Breast epithelium (tissue), 4 donors: Measurements from ENCODE around the gene BAD. TPM values are rescaled to one million over a fixed set of nuclear protein-coding genes. Genes with fewer than 3 reads are reported as not detected.

Source experiments
- DNase-seq, 2 donors: peaks; one replicate each; pipeline ENCODE4 v3.0.0-alpha.2; 2019; ENCODE audit warnings: low spot score in 2 of 2
- H3K27ac ChIP-seq, 2 donors: fragments of 200-600 bp; sonication (generic) in 1 of 2; one replicate each; pipeline ENCODE4 v1.5.1; 2016 to 2019; ENCODE audit warnings: mild to moderate bottlenecking in 1 of 2
- H3K27me3 ChIP-seq, 2 donors: fragments of 200-600 bp; sonication (generic) in 1 of 2; one replicate each; pipeline versions ENCODE4 v1.5.1 to v1.6.0; 2017 to 2019; ENCODE audit warnings: control low read depth in 1 of 2, mild to moderate bottlenecking in 1 of 2
- H3K36me3 ChIP-seq: fragments of 200-600 bp; one replicate; pipeline ENCODE4 v1.5.1; 2019
- H3K4me1 ChIP-seq, 2 donors: fragments of 200-600 bp; sonication (generic); one replicate each; pipeline ENCODE4 v1.5.1; 2016 to 2019; ENCODE audit warnings: control low read depth in 1 of 2
- H3K4me3 ChIP-seq, 3 donors: fragments of 200-600 bp; sonication (generic); 1 replicate in 2 of 3; 2 replicates in 1 of 3; pipeline ENCODE4 v1.5.1; 2016 to 2019; ENCODE audit warnings: mild to moderate bottlenecking in 3 of 3, moderate library complexity in 2 of 3
- H3K9me3 ChIP-seq, 2 donors: fragments of 200-600 bp; sonication (generic) in 1 of 2; one replicate each; pipeline ENCODE4 v1.5.1; 2016 to 2019; ENCODE audit warnings: control low read depth in 1 of 2
- CTCF ChIP-seq, 3 donors: fragments of 450-650 bp; IDR thresholded peaks; one replicate each; pipeline ENCODE4 v1.5.1; 2016 to 2017; ENCODE audit warnings: antibody characterized with exemption in 3 of 3, mild to moderate bottlenecking in 3 of 3, moderate library complexity in 3 of 3
- POLR2A ChIP-seq: fragments of 450-650 bp; IDR thresholded peaks from one replicate; pipeline ENCODE4 v1.6.1; 2016; ENCODE audit warnings: antibody characterized with exemption, mild to moderate bottlenecking, moderate library complexity
- POLR2AphosphoS5 ChIP-seq, 3 donors: sonication (generic); formaldehyde crosslinking; IDR thresholded peaks; one replicate each; pipeline ENCODE4 v1.6.1; 2017; ENCODE audit warnings: antibody characterized with exemption in 3 of 3
- intact Hi-C: fragments of 100-400 bp; cut with DNase I; formaldehyde crosslinking; loops from one replicate; pipeline ENCODE4 v1.15.1; 2023; ENCODE audit warnings: low total_unique reads
- total RNA-seq, 3 donors: library from RNA; depleted of rRNA; stranded (reverse); fragments of >200 nt; gene quantifications; one replicate each; pipeline ENCODE4 v1.1.0, GENCODE V29; 2016

The BAD gene
- total RNA-seq, 3 donors from 2014 or later = 80.3 to 107 (median 87.5) TPM

GRCh38 chr11:64261556-64262080 lies 22.8 kb downstream of the BAD start:
- no peaks in the 10 kb centered on the region for H3K9me3 ChIP-seq
- no peaks in the 10 kb centered on the region for H3K36me3 ChIP-seq
- no peaks in the 10 kb centered on the region for H3K27me3 ChIP-seq
- intact Hi-C loops = no loop called here
- DNase-seq = no peak
- no peak overlapping the region for H3K27ac ChIP-seq
- H3K4me3 ChIP-seq = no peak overlapping the region
- TF ChIP-seq CTCF (IDR thresholded peaks at IDR 0.05) (no peak), POLR2A (no peak), POLR2AphosphoS5 (IDR thresholded peaks at IDR 0.05) (no peak)
- H3K4me1 ChIP-seq = no peaks in the 10 kb centered on the region

- H3K36me3 ChIP-seq = no peaks in the 10 kb centered on the region
- intact Hi-C loops = no loop called here
- no peaks in the 10 kb centered on the region for H3K9me3 ChIP-seq
- TF ChIP-seq POLR2A = no peak
- TF ChIP-seq CTCF (IDR thresholded peaks at IDR 0.05) = no peak
- TF ChIP-seq POLR2AphosphoS5 (IDR thresholded peaks at IDR 0.05) = no peak
- no peaks in the 10 kb centered on the region for H3K27me3 ChIP-seq
- no peak overlapping the region for H3K4me3 ChIP-seq
- no peak for DNase-seq
- H3K4me1 ChIP-seq = no peaks in the 10 kb centered on the region
- no peak overlapping the region for H3K27ac ChIP-seq
These were observed 24.2 kb downstream of the BAD start for GRCh38 chr11:64260147-64260708.

GRCh38 chr11:64259533-64260067 lies 24.9 kb downstream of the BAD start:
- intact Hi-C loops = no loop called here
- no peak for DNase-seq
- Histone ChIP-seq H3K36me3 (no peaks in the 10 kb centered on the region), H3K4me3 (no peak overlapping the region), H3K27ac (no peak overlapping the region), H3K4me1 (no peaks in the 10 kb centered on the region), H3K27me3 (no peaks in the 10 kb centered on the region), H3K9me3 (no peaks in the 10 kb centered on the region)
- no peak for TF ChIP-seq CTCF (IDR thresholded peaks at IDR 0.05)
- TF ChIP-seq POLR2A = no peak
- TF ChIP-seq POLR2AphosphoS5 (IDR thresholded peaks at IDR 0.05) = no peak

GRCh38 chr11:64258946-64259532 lies 25.4 kb downstream of the BAD start:
- H3K4me3 ChIP-seq = no peak overlapping the region
- H3K27ac ChIP-seq = no peak overlapping the region
- no peaks in the 10 kb centered on the region for H3K36me3 ChIP-seq
- H3K27me3 ChIP-seq = no peaks in the 10 kb centered on the region
- no peaks in the 10 kb centered on the region for H3K4me1 ChIP-seq
- no peak for DNase-seq
- H3K9me3 ChIP-seq = no peaks in the 10 kb centered on the region
- intact Hi-C loops = no loop called here
- TF ChIP-seq POLR2A = no peak
- no peak for TF ChIP-seq CTCF (IDR thresholded peaks at IDR 0.05)
- no peak for TF ChIP-seq POLR2AphosphoS5 (IDR thresholded peaks at IDR 0.05)

- Histone ChIP-seq H3K4me1 (no peaks in the 10 kb centered on the region), H3K9me3 (no peaks in the 10 kb centered on the region), H3K27ac (no peak overlapping the region), H3K4me3 (no peak overlapping the region), H3K27me3 (no peaks in the 10 kb centered on the region), H3K36me3 (no peaks in the 10 kb centered on the region)
- no peak for DNase-seq
- TF ChIP-seq CTCF (IDR thresholded peaks at IDR 0.05) = no peak
- TF ChIP-seq POLR2AphosphoS5 (IDR thresholded peaks at IDR 0.05) = no peak
- TF ChIP-seq POLR2A = no peak
- intact Hi-C loops = no loop called here
These were observed 26.1 kb downstream of the BAD start for GRCh38 chr11:64258356-64258755.
